Measurements from ENCODE around the gene SMC1B.
"Not testable (repeated sequence)": the region's sequence is repeated elsewhere in the genome, so short reads cannot be mapped to it uniquely, and the experiment has no call there.

SMC1B gene

DNA sequence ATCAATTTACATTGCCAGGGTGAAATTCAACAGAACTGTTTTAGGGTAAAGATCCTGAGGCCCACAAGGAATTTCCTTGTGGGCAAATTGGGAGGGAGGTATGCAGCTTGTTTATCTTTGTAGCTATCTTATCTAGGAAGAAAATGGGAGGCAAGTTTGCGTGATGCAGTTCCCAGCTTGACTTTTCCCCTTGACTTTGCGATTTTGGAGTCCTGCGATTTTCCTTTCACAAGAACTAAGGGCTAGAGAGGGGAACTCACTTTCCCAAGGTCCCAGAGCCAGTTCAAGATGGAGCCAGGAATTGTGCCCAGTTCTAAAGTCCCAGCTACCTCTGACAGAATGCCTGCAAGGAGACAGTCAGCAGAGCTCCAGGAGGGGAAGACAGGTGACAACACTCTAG lies 30.8 kb upstream of the SMC1B start:
- no peak for DNase-seq (ENCODE audit: low read depth in 3 of 3)

- no peak for DNase-seq (ENCODE audit: low read depth in 3 of 3)
Measured at GRCh38 chr22:45442116-45442515, 28.7 kb upstream of the SMC1B start.

- no peak for DNase-seq (ENCODE audit: low read depth in 3 of 3)
Measured at GRCh38 chr22:45441138-45441537, 27.7 kb upstream of the SMC1B start.

DNA sequence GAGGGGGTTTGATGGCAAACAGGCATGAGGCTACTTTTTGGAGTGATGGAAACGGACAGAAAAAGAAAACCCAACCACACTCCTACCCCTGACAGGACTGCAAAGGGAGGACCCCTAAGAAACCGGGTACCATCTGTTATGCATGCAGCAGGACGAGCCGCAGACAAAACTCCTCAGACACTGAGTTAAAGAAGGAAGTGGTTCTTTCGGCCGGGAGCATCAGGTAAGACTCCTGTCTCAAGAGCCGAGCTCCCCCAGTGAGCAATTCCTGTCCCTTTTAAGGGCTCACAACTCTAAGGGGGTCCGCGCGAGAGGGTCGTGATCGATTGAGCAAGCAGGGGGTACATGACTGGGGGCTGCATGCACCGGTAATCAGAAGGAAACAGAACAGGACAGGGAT lies 27.3 kb upstream of the SMC1B start:
- DNase-seq (ENCODE audit: low read depth in 3 of 3) = not testable (repeated sequence)

- DNase-seq (ENCODE audit: low read depth in 3 of 3) = no peak
Measured at GRCh38 chr22:45438336-45438735, 24.9 kb upstream of the SMC1B start.

GRCh38 chr22:45436871-45437517 lies 23.6 kb upstream of the SMC1B start:
- DNase-seq (ENCODE audit: low read depth in 3 of 3) = not testable (repeated sequence)

DNA sequence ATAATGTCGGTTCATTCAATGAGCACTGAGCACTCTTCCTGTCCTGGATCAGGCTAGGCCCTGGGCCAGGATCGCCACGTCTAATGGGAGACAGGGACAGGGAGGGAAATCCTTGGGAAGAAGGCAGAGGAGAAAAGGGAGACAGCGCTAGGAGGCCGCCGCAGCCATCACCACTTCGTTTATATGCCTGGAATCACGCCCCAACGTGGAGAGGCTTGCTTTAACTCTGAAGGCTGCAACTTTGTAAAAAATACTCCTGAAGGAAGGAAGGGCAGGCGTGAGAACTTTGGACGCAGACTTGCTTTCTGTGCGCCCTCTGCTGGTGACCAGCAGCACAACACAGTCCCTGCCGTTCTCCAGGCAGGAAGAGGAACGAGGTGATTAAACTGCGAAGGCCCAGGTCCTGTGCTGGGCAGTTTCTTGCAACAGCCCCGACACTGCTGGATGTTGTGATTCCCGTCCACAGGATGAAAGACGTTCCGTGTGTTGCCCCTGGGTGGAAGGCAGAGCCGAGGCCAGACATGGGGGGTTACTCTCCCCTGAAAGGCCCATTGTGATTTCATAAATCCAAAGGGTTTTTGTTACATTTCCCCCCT lies 22.2 kb upstream of the SMC1B start:
- peak; percentile 60 to 71 (median 64) for DNase-seq (ENCODE audit: low read depth in 3 of 3)

GRCh38 chr22:45434981-45435380 lies 21.6 kb upstream of the SMC1B start:
- DNase-seq (ENCODE audit: low read depth in 3 of 3) = no peak

DNA sequence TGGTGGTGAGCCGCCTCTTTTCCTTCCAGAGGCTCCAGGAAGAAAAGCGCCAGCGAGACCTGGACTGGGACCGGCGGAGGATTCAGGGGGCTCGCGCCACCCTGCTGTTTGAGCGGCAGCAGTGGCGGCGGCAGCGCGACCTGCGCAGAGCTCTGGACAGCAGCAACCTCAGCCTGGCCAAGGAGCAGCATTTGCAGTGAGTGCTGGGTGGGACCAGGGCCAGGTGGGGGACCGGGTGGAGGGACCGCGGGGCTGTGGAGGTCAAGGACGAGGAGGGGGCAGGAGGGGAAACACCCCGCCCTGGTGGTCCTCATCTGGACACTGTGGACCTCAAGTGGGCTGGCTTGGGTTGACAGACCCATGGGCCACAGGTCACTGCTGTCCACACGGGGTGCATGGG lies 17.5 kb upstream of the SMC1B start:
- DNase-seq (ENCODE audit: low read depth in 3 of 3) = no peak

GRCh38 chr22:45429981-45430775 lies 16.8 kb upstream of the SMC1B start:
- DNase-seq (ENCODE audit: low read depth in 3 of 3) = no peak

- DNase-seq (ENCODE audit: low read depth in 3 of 3) = no peak
Measured at GRCh38 chr22:45429424-45429823, 16.0 kb upstream of the SMC1B start.

DNA sequence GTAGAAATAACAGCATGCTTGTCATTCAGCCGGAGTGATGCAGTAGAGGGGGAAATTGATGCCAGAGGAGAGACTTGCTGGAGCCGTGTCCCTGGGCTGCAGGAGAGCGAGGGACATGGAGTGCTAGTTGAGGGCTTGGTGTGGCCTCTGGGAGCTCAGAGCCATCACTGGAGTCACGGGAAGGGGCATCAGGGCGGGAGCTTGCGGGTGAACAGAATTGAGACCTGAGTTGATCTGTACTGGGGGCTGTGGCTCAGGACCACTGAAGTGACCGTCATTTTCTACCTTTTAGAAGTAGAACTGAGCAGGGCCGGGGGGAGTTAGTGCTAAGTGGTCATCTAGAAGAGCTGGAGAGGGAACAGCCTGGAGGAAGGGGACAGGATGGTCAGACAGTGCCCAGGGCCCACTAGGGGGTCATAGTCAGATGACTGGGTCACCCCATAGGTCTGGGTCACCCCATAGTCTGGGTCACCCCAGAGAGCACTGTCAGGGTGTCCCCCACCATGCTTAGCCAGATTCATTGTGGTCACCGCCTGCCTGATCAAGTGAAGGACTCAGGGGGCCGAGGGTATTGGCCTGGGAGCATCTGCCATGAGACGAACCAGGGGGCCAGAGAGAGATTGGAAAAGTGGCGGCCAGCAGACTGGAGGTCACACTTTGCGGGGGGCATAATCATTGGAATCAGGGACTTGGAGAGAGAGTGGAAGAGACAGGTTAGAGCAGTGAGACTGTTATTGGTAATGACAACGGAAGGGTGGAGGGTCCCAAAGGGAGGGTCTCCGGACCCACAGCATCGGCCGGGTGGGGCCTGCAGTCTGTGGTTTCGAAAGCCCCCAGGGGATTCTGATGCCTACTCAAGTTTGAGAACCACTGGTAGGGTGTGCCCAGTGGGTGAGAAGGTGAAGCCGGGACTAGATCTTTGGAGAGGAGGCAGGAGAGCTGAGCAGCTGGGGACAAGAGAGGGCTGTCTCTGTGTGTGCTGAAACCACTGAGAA lies 15.3 kb upstream of the SMC1B start:
- no peak for DNase-seq (ENCODE audit: low read depth in 3 of 3)

DNA sequence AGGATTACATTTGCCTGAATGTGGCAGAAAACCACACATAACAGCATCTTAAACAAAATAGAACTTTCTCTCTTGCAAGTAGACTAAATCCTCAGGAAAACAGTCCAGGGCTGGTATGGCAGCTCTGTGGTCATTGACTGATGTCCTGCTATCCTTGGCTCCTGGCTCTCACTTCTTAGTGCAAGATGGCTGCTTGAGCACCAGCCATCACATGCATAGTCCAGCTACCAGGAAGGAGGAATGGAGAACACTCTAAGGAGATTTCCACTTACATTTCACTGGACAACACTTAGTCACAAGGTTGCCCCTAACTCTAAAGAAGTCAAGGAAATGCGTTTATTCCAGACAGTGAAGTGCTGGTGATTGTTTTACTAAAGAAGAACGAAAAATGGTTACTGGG lies 13.7 kb upstream of the SMC1B start:
- DNase-seq (ENCODE audit: low read depth in 3 of 3) = no peak

GRCh38 chr22:45426387-45426786 lies 13.0 kb upstream of the SMC1B start:
- DNase-seq (ENCODE audit: low read depth in 3 of 3) = no peak

GRCh38 chr22:45425531-45426265 lies 12.3 kb upstream of the SMC1B start:
- DNase-seq (ENCODE audit: low read depth in 3 of 3) = no peak

- no peak for DNase-seq (ENCODE audit: low read depth in 3 of 3)
Measured at GRCh38 chr22:45425101-45425500, 11.7 kb upstream of the SMC1B start.

- no peak for DNase-seq (ENCODE audit: low read depth in 3 of 3)
Measured at GRCh38 chr22:45424241-45424731, 10.9 kb upstream of the SMC1B start.

DNA sequence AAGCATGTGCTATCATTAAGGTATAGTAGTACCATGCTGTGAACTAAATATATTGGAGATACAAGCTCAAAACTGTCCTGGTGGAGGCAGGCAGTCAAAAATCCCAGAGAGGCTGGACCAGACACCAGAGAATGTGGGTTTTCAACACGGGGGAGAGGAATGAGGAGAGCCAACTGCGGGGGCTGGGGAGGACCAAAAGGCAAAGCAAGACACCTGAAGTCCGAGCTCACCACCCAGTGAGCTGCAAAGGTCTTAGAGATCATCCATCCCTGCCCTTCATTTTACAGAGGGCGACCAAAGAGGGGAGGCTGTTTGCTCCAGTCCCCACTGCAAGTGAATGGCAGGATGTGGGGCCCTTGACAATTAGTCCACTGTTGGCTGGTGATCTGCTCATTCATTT lies 10.1 kb upstream of the SMC1B start:
- no peak for DNase-seq (ENCODE audit: low read depth in 3 of 3)

DNA sequence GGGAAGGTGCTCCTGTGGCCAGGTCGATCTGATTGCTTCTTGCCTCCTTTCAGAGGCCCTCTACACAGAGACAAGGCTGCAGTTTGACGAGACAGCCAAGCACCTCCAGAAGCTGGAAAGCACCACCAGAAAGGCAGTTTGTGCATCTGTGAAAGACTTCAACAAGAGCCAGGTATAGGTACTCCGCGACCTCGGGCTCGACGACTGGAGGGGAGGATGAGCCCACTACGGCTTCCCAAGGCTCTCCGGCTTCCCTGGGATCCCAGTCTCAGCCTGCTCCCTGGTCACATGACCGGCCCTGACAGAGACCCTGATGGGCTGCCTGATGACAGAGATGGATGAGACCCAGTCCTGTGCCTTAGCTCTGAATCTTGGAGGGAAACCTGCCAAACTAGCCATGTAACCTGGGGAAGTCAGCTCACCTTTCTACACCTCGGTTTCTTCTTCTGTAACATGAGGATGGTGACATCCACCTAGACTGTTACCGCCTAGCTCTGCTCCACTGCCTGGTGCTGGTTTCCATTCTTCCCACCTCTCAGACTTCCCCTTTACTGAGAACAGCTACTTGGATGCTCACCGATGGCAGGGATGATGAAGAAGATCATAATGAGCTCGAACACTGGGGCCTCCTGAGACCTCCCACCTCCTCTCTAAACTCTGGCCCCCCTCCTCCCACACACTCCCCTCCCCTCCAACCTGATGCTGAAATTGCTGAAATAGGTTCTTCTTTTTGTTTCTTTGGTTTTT lies 9.0 kb upstream of the SMC1B start:
- DNase-seq (ENCODE audit: low read depth in 3 of 3) = no peak

DNA sequence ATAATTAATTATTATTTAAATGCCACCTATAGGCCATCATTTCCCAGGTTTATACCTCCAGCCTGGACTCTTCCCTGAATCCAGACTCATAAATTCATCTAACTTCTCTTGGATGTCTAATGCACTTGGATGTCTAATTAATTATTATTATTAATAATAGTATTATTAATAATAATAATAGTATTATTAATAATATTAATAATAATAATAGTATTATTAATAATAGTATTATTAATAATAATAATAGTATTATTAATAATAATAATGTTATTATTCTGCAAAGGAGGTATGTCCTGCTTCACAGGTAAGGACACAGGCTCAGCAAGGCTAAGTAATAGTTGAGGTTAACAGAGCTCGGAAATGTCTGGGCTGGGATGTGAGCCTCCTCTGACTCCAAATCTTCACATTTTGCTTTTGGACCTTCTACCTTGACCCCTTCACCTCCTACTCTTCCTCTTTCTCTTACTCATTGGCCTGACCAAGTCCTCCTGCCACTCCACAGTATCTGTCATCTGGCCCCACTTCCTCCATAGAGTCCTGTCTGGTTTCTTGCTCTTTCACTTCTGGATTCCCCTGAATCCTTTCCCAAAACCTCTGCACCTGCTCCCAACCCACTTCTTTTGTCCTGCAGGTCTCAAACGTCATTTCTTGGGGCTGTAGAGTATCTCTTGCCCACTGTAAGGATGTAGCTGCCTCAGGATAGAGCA lies 8.1 kb upstream of the SMC1B start:
- DNase-seq (ENCODE audit: low read depth in 3 of 3) = no peak
